GM20431 (cell line): ENCODE data around the gene ELOB.

Experiments used
- in situ Hi-C: fragments of 300-500 bp; cut with MseI, MboI; formaldehyde crosslinking; loops from one replicate; pipeline ENCODE4 v1.15.0; 2020; ENCODE audit warnings: low sequenced_read_pairs; ENCODE audit not compliant: unreplicated experiment

Gene ELOB

DNA sequence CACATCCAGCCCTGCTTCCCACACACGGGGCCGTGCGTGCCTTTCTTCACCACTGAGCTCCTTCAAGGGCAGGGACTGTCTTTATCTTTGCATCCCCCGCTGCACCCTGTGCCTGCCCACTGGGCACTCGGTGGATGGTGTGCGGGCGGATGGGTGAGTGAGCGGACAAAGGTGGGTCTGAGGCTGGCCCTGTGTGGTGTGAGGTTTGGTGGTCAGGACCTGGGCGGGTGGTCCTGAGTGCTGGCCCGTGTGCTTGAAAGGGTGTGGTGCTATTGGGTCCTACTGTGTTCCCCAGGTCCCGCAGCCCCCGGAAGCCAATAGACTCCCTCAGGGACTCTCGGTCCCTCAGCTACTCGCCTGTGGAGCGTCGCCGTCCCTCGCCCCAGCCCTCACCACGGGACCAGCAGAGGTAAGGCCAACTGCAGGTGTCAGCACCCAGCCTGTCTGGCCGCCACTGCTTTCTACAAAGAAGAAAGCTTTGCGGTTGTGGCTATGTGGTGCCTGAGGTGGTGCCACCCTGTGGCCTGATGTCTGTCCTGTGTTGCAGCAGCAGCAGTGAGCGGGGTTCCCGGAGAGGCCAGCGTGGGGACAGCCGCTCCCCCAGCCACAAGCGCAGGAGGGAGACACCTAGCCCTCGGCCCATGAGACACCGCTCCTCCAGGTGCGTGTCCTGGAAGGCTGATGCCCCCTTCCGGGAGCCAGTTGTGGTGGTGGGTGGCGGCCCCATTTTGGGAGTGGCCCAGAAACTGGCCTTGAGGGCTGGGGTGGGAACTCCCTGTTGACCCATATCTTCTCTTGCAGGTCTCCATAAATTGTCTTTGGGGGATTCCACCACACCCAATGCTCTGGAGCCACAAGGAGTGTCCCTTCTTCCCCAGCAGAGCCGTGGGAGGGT, 6.8 kb downstream of the ELOB start:
- in situ Hi-C loops: no loop called here

- in situ Hi-C loops: no loop called here
These were observed 7.4 kb downstream of the ELOB start for GRCh38 chr16:2769675-2770056.

- in situ Hi-C loops: no loop called here
These were observed 8.0 kb downstream of the ELOB start for GRCh38 chr16:2769100-2769529.

- in situ Hi-C loops: no loop called here
These were observed 8.5 kb downstream of the ELOB start for GRCh38 chr16:2768403-2769089.

- in situ Hi-C loops: no loop called here
These were observed 9.2 kb downstream of the ELOB start for GRCh38 chr16:2767891-2768290.

DNA sequence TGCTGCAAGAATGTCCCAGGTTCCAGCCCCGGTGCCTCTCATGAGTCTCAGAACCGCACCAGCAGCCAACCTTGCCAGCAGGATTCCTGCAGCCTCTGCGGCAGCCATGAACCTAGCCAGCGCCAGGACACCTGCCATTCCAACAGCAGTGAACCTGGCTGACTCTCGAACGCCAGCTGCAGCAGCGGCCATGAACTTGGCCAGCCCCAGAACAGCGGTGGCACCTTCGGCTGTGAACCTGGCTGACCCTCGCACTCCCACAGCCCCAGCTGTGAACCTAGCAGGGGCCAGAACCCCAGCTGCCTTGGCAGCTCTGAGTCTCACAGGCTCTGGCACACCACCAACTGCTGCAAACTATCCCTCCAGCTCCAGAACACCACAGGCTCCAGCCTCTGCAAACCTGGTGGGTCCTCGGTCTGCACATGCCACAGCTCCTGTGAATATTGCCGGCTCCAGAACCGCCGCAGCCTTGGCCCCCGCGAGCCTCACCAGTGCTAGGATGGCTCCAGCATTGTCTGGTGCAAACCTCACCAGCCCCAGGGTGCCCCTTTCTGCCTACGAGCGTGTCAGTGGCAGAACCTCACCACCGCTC, 9.8 kb downstream of the ELOB start:
- in situ Hi-C loops: no loop called here

- in situ Hi-C loops: no loop called here
These were observed 10.5 kb downstream of the ELOB start for GRCh38 chr16:2766430-2767139.

- in situ Hi-C loops: no loop called here
These were observed 11.3 kb downstream of the ELOB start for GRCh38 chr16:2765462-2766404.

DNA sequence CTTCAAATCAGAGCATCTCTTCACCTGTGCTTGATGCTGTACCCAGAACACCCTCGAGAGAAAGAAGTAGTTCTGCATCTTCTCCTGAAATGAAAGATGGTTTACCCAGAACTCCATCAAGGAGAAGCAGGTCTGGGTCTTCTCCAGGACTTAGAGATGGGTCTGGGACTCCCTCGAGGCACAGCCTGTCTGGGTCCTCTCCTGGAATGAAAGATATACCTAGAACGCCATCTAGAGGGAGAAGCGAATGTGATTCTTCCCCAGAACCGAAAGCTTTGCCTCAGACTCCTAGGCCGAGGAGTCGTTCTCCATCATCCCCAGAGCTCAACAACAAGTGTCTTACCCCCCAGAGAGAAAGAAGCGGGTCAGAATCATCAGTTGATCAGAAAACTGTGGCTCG, 12.4 kb downstream of the ELOB start:
- in situ Hi-C loops: no loop called here

GRCh38 chr16:2763173-2763572, 13.9 kb downstream of the ELOB start:
- in situ Hi-C loops: no loop called here

DNA sequence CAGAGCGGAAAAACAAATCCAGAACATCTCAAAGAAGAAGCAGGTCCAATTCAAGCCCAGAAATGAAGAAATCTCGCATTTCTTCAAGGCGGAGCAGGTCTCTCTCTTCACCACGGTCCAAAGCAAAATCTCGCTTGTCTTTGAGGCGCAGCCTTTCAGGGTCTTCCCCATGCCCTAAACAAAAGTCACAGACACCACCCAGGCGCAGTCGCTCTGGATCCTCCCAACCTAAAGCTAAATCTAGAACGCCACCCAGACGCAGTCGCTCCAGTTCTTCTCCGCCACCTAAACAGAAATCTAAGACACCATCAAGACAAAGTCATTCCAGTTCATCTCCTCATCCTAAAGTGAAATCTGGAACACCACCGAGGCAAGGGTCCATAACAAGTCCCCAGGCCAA, 14.4 kb downstream of the ELOB start:
- in situ Hi-C loops: no loop called here

- in situ Hi-C loops: no loop called here
These were observed 15.0 kb downstream of the ELOB start for GRCh38 chr16:2761886-2762583.

DNA sequence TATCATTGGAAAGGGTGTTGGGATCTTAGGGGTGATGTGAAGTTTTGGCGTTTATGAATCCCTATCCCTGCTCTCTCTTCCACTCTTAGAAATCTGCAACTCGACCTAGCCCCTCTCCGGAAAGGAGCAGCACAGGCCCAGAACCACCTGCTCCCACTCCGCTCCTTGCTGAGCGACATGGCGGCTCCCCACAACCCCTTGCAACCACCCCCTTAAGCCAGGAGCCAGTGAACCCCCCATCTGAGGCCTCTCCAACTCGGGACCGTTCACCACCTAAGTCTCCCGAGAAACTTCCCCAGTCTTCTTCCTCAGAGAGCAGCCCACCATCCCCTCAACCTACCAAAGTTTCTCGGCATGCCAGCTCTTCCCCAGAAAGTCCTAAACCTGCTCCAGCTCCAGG, 15.6 kb downstream of the ELOB start:
- in situ Hi-C loops: no loop called here

DNA sequence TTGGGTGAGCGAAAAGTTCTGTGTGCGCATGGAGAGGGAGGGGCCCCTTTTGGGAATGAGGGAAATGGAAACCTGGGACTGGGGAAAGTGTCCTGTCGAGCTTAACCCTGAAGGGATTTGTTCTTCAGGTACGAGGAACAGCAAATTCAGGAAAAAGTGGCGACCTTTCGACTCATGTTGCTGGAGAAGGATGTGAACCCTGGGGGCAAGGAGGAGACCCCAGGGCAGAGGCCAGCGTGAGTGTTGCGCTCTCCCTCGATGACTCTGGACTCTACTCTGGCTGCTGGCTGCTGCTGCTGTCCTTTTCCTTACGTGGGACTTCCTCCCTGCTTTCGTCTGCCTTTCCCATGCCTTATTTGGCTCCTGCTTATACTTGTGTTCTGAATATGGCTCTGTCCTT, 19.7 kb downstream of the ELOB start:
- in situ Hi-C loops: no loop called here

DNA sequence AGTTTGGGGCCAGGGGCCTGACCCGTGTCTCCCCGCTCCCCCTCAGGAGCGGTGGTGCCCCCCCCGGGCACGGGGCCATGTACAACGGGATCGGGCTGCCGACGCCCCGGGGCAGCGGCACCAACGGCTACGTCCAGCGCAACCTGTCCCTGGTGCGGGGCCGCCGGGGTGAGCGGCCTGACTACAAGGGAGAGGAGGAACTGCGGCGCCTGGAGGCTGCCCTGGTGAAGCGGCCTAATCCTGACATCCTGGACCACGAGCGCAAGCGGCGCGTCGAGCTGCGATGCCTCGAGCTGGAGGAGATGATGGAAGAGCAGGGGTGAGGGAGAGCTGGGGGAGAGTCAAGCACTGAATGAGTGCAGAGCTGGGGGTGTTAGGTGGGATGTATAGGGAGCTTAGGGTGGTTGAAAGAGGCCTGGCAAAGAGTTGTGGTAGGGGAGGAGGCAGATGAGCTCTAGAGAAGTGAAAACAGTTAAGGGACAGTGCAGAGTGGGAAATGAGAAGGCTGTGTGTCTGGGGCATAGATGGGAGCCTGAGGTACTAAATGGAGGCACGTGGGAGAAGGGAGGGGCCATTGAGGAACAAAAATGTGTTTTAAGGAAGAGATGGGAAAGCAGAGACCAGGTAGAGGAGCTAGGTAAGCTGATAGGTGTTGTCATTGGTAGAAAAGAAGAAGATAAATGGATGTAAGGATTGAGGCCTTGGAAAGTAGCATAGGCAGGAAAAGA, 20.6 kb downstream of the ELOB start:
- in situ Hi-C loops: no loop called here

- in situ Hi-C loops: no loop called here
These were observed 21.9 kb downstream of the ELOB start for GRCh38 chr16:2755158-2755557.

DNA sequence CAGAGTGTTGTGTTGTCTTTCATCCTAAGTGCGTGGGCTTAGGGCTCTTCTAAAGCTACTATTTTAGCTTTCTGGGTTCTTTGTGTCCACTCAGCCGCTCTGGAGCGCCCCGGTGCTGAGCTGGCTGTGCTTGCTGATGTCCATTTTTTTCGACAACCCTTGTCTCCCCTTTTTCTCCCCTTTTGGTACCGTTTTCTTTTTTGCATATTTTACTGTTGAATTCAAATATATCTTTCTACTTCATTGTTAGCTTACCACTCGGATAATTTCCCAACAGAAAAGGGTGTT, 23.4 kb downstream of the ELOB start:
- in situ Hi-C loops: no loop called here
